Esophagus muscularis mucosa (tissue), 4 donors: ENCODE data around the gene ABHD5. TPM values are rescaled to one million over a fixed set of nuclear protein-coding genes. Genes with fewer than 3 reads are reported as not detected.
"Not testable (repeated sequence)": the region's sequence is repeated elsewhere in the genome, so short reads cannot be mapped to it uniquely, and the experiment has no call there.

Source experiments
- DNase-seq: peaks from one replicate; pipeline ENCODE4 v3.0.0-alpha.2; 2017; ENCODE audit errors: extremely low spot score
- H3K27ac ChIP-seq, 4 donors: fragments of 200-600 bp; sonication (generic); replicated peaks in 1 of 4; 1 replicate in 3 of 4; 2 replicates in 1 of 4; pipeline ENCODE4 v1.5.1; 2016 to 2019; ENCODE audit warnings: mild to moderate bottlenecking in 1 of 4
- H3K27me3 ChIP-seq, 4 donors: fragments of 200-600 bp; sonication (generic); one replicate each; pipeline versions ENCODE4 v1.5.1 to v1.6.0; 2016 to 2019
- H3K36me3 ChIP-seq, 4 donors: fragments of 200-600 bp; sonication (generic); one replicate each; pipeline ENCODE4 v1.5.1; 2016 to 2019
- H3K4me1 ChIP-seq, 4 donors: fragments of 200-600 bp; sonication (generic); one replicate each; pipeline ENCODE4 v1.5.1; 2016 to 2019
- H3K4me3 ChIP-seq, 4 donors: fragments of 200-600 bp; sonication (generic); 1 replicate in 2 of 4; 2 replicates in 2 of 4; pipeline ENCODE4 v1.5.1; 2016 to 2019; ENCODE audit warnings: mild to moderate bottlenecking in 4 of 4, moderate library complexity in 1 of 4
- H3K9me3 ChIP-seq, 4 donors: fragments of 200-600 bp; sonication (generic); 1 replicate in 3 of 4; 2 replicates in 1 of 4; pipeline ENCODE4 v1.5.1; 2016 to 2019
- EP300 ChIP-seq: sonication (generic); formaldehyde crosslinking; IDR thresholded peaks from one replicate; pipeline ENCODE4 v1.6.1; 2017; ENCODE audit warnings: antibody characterized with exemption
- POLR2A ChIP-seq: fragments of 450-650 bp; IDR thresholded peaks from one replicate; pipeline ENCODE4 v1.6.1; 2017; ENCODE audit warnings: antibody characterized with exemption, moderate library complexity, mild to moderate bottlenecking, low read depth
- POLR2AphosphoS5 ChIP-seq, 2 donors: sonication (generic); formaldehyde crosslinking; IDR thresholded peaks; one replicate each; pipeline ENCODE4 v1.6.1; 2017; ENCODE audit warnings: antibody characterized with exemption in 2 of 2
- WGBS: methylation state at CpG from one replicate; pipeline ENCODE4 v1.1.5; 2018; 5-methylcytosine and 5-hydroxymethylcytosine counted together
- intact Hi-C: fragments of 100-400 bp; cut with DNase I; formaldehyde crosslinking; loops from one replicate; pipeline ENCODE4 v1.15.1; 2023
- total RNA-seq, 4 donors: library from RNA; depleted of rRNA; stranded (reverse); fragments of >200 nt; gene quantifications; one replicate each; pipeline versions ENCODE4 v1.1.0 to v1.2.1, GENCODE V29; 2016
- TF ChIP-seq, protein P1 (sequence below), 3 experiments: fragments of 200-600 bp in 2 of 3; fragments of 450-650 bp in 1 of 3; sonication (generic) in 2 of 3; IDR thresholded peaks; one replicate each; pipeline ENCODE4 v1.5.1; 2017 to 2019; ENCODE audit warnings: antibody characterized with exemption in 3 of 3, mild to moderate bottlenecking in 2 of 3, moderate library complexity in 1 of 3

ABHD5 gene
- total RNA-seq, 4 donors from 2014 or later, result 22.3 to 40.3 (median 31.4) TPM

DNA sequence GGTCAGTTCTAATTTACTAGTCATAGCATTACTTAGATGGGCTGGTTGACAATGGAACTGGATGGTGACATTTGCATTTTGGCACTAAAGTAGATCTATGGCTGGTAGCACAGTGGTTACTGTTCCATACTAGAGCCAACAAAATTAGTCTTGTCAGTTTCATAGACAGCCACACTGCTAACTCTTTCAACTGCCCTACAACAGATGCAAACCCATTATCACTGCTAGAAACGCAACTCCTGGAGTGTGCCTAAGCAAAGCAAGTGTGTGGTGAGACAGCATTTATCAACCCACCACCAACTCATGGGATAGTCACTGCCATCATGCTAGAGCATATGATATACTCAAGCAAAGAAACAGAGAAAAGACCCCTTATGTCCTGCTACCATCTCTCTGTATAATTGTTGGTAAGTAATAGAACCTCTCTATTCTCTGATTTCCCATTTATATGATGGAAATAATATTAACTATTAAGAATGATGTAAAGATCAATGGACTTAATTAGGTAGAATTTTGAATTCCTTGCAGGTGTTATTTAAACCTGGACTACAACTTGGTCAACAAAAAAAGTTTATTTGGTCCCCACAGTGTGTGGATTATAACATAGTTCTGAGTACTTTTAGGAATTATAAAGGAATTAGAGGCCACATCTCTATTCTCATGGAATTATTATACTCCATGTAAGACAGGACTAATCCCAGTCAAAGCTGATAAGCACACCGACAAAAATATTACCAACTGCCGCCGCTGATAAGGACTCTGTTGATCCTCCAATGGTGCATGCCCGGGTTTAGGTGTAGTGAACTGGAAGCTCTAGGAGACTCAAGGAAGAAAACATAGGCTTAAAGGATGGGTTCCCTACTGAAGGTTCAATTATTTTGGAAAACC, 19.9 kb upstream of the ABHD5 start:
- Histone ChIP-seq H3K27ac (no peak overlapping the region), H3K4me1 (no peaks in the 10 kb centered on the region), H3K4me3 (no peak overlapping the region), H3K36me3 (no peaks in the 10 kb centered on the region), H3K9me3 (no peaks in the 10 kb centered on the region), H3K27me3 (no peaks in the 10 kb centered on the region)
- no peak for DNase-seq
- intact Hi-C loops, result no loop called here
- 96% methylated on average over 5 of the region's 5 CpGs for WGBS
- TF ChIP-seq EP300 (no peak), POLR2AphosphoS5 (IDR thresholded peaks at IDR 0.05) (no peak), POLR2A (no peak)
- TF ChIP-seq, protein P1, sequence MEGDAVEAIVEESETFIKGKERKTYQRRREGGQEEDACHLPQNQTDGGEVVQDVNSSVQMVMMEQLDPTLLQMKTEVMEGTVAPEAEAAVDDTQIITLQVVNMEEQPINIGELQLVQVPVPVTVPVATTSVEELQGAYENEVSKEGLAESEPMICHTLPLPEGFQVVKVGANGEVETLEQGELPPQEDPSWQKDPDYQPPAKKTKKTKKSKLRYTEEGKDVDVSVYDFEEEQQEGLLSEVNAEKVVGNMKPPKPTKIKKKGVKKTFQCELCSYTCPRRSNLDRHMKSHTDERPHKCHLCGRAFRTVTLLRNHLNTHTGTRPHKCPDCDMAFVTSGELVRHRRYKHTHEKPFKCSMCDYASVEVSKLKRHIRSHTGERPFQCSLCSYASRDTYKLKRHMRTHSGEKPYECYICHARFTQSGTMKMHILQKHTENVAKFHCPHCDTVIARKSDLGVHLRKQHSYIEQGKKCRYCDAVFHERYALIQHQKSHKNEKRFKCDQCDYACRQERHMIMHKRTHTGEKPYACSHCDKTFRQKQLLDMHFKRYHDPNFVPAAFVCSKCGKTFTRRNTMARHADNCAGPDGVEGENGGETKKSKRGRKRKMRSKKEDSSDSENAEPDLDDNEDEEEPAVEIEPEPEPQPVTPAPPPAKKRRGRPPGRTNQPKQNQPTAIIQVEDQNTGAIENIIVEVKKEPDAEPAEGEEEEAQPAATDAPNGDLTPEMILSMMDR (IDR thresholded peaks at IDR 0.05), result no peak

DNA sequence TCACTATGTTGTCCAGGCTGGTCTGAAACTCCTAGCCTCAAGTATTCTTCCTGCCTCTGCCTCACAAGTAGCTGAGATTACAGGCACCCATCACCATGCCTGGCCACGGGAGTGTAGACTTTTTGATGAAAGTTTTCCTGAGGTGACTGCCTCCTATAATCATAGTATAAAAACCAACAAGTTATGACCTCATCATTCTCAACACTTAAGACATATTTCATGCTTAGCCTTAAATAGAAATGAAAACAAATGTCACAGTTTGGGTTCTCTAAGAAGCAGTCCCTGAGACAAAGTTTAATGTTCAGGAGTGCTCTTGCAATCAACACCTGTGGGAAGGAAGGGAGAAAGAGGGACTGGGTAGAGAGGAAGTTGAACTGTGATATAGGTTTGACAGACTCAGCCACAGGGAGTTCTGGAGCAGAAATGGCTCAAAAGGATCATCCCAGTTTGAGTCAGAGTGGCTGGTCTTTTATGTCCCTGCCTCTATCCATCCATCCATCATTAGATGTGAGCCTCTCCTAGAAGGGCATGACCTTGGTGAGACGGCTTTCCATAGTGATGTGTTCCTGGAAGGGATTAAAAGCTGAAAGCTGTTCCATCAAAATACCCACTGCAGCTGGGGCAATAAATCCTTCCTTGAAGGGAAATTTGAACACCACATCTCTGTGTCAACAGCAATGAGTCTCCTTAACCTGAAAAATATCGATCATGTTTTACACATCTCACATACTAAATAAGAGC, 16.2 kb upstream of the ABHD5 start:
- H3K27ac ChIP-seq, result no peak overlapping the region
- H3K4me3 ChIP-seq, result no peak overlapping the region
- peaks cover 0 to 9% (median 5%) of the 10 kb centered on the region in 4 donors for H3K9me3 ChIP-seq
- TF ChIP-seq, protein P1 (IDR thresholded peaks at IDR 0.05), result no peak
- no peak for TF ChIP-seq POLR2A
- TF ChIP-seq EP300, result no peak
- TF ChIP-seq POLR2AphosphoS5 (IDR thresholded peaks at IDR 0.05), result no peak
- H3K4me1 ChIP-seq, result no peaks in the 10 kb centered on the region
- no peaks in the 10 kb centered on the region for H3K36me3 ChIP-seq
- H3K27me3 ChIP-seq, result no peaks in the 10 kb centered on the region
- no peak for DNase-seq
- intact Hi-C loops, result no loop called here
- 84% methylated on average over 3 of the region's 3 CpGs for WGBS

DNA sequence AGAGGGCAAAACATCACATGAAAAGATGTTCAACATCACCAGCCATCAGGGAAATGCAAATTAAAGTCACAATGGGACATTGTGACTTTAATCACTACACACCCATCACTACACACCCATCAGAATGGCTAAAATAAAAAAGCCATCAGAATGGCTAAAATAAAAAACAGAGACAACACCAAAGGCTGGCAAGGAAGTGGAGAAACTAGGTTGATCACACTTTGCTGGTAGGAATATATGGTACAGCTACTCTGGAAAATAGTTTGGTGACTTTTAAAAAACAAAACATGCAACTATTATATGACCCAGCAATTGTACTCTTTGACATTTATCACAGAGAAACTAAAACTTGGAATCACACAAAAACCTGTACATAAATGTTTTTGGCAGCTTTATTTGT, 15.1 kb upstream of the ABHD5 start:
- H3K9me3 ChIP-seq, result peaks cover 0 to 9% (median 5%) of the 10 kb centered on the region in 4 donors
- TF ChIP-seq POLR2AphosphoS5 (IDR thresholded peaks at IDR 0.05), result no peak
- TF ChIP-seq, protein P1 (IDR thresholded peaks at IDR 0.05), result no peak
- TF ChIP-seq POLR2A, result no peak
- no peak for TF ChIP-seq EP300
- H3K27ac ChIP-seq, result no peak overlapping the region
- intact Hi-C loops, result no loop called here
- H3K4me1 ChIP-seq, result no peaks in the 10 kb centered on the region
- H3K4me3 ChIP-seq, result no peak overlapping the region
- H3K36me3 ChIP-seq, result no peaks in the 10 kb centered on the region
- no peak for DNase-seq
- H3K27me3 ChIP-seq, result no peaks in the 10 kb centered on the region

DNA sequence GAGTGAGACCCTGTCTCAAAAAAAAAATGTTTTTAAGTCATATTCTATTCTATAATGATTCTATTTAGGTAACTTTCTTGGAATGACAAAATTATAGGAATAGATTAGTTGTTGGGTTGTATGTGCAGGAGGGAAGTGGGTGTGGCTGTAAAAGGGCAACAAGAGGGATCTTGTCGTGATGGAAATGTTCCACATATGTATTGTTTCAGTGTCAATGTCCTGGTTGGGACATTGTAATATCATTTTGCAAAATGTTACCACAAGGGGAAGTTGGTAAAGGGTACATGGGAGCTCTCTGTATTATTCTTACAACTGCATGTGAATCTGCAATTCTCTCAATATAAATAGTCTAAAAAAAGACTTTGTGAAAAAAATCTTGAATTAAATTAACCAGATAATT, 14.3 kb upstream of the ABHD5 start:
- DNase-seq, result no peak
- intact Hi-C loops, result no loop called here
- Histone ChIP-seq H3K27ac (no peak overlapping the region), H3K4me1 (no peaks in the 10 kb centered on the region), H3K27me3 (no peaks in the 10 kb centered on the region), H3K9me3 (peaks cover 0 to 9% (median 5%) of the 10 kb centered on the region in 4 donors), H3K4me3 (no peak overlapping the region), H3K36me3 (no peaks in the 10 kb centered on the region)
- 66% methylated on average over 1 of the region's 1 CpG for WGBS
- no peak for TF ChIP-seq EP300
- no peak for TF ChIP-seq POLR2A
- TF ChIP-seq, protein P1 (IDR thresholded peaks at IDR 0.05), result no peak

DNA sequence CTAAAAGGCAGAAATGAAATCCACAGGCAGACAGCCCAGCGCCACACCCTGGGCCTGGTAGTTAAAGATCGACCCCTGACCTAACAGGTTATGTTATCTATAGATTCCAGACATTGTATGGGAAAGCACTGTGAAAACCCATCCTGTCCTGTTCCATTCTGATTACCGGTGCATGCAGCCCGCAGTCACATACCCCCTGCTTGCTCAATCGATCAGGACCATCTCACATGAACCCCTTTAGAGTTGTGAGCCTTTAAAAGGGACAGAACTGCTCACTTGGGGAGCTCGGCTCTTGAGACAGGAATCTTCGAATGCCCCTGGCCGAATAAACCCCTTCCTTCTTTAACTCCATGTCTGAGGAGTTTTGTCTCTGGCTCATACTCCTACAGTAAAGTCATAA, 12.4 kb upstream of the ABHD5 start:
- DNase-seq, H3K27ac ChIP-seq, H3K27me3 ChIP-seq, H3K36me3 ChIP-seq, intact Hi-C loops, H3K9me3 ChIP-seq, H3K4me1 ChIP-seq, H3K4me3 ChIP-seq: not testable (repeated sequence)
- WGBS, result 91% methylated on average over 8 of the region's 8 CpGs

DNA sequence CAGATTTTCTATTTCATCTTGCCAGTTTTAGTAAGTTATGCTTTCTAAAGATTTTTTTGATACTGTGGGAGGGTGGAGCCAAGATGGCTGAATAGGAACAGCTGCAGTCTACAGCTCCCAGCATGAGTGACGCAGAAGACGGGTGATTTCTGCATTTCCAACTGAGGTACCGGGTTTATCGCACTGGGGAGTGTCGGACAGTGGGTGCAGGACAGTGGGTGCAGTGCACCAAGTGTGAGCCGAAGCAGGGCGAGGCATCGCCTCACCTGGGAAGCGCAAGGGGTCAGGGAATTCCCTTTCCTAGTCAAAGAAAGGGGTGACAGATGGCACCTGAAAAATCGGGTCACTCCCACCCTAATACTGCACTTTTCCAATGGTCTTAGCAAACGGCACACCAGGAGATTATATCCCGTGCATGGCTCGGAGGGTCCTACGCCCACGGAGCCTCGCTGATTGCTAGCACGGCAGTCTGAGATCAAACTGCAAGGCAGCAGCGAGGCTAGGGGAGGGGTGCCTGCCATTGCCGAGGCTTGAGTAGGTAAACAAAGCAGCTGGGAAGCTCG, 11.8 kb upstream of the ABHD5 start:
- 98% methylated on average over 19 of the region's 20 CpGs for WGBS
- not testable (repeated sequence) for H3K36me3 ChIP-seq

DNA sequence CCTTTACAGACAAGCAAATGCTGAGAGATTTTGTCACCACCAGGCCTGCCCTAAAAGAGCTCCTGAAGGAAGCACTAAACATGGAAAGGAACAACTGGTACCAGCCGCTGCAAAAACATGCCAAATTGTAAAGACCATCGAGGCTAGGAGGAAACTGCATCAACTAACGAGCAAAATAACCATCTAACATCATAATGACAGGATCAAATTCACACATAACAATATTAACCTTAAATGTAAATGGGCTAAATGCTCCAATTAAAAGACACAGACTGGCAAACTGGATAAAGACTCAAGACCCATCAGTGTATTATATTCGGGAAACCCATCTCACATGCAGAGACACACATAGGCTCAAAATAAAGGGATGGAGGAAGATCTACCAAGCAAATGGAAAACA, 9.9 kb upstream of the ABHD5 start:
- H3K4me3 ChIP-seq, H3K36me3 ChIP-seq, H3K4me1 ChIP-seq, DNase-seq, intact Hi-C loops, H3K27me3 ChIP-seq, H3K27ac ChIP-seq, H3K9me3 ChIP-seq: not testable (repeated sequence)
- 90% methylated on average over 4 of the region's 4 CpGs for WGBS

More for the DNA sequence above, 11.8 kb upstream of the ABHD5 start:
- H3K9me3 ChIP-seq, intact Hi-C loops, H3K4me1 ChIP-seq, H3K4me3 ChIP-seq, H3K27ac ChIP-seq, H3K27me3 ChIP-seq, DNase-seq: not testable (repeated sequence)
